Putamen (tissue), 1 donor: Measurements from ENCODE around the gene IGBP1.
A peak's percentile ranks its signal among the peaks of the same experiment; 100 is the strongest.
"Not testable (repeated sequence)": the region's sequence is repeated elsewhere in the genome, so short reads cannot be mapped to it uniquely, and the experiment has no call there.

Source experiments
- DNase-seq: peaks from one replicate; pipeline ENCODE4 v3.0.0-alpha.2; 2016; ENCODE audit warnings: low spot score

Gene IGBP1

DNA sequence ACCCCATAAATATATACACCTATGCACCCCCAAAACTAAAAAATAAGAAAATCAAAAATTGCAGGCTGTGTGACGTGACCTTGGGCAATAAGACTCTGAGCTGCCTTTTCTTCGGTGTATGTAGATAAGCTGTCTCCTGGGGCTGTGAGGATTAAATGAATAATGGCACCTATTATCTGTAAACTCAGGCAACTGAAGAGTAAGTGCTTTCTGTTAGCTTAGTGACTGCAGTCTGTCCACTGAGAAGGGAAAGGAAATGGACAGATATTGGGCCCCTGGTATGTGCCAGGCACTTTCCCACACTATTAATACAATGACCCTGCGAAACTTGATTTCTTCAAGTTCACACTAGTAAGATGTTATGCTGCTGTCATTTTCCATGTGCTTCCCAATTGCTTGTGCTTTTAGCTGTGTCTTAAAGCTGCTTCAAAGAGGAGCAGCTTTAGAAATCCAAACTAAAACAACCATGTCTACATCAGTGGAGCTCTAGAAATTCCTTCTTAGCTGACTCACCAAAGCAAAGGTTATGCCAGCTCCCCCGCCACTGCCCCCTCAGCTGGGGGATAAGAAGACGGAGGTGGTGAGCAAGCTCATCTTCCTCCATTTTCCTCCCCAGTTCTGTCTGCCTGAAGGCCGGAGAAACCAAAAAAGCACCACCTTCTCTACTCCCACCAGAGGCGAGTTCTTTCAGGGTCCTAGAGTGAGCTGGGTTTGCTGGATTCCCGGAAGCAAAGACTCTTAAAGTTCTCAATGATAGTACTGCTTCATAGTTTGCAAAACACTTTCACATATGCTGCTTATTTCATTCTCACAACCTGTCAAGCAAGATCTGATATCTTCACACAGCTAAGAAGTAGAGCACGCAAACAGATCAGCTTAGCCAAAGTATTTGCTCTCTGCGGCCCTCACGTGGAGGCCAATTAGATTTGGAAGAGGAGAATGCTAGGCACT is 35.3 kb downstream of the IGBP1 start:
- DNase-seq: peak; percentile 52

DNA sequence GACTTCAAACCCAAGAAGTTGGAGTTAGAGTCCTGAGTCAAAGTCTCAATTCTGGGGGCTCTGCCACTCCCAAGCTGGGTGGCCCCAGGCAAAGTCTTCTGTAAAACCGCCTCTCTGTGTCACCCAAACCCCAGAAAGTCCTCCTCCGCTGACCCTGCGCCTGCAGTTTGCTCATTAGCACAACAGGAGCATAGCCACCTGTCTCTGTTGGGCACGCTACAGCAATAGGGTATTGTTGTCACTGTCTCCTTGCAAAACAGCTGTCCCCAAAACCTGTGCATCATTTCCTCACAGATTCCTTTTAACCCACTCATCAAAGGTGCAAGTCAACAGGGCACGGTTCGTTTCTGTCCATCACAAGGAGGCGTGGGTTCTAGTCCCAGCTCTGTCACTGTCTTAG is 36.0 kb downstream of the IGBP1 start:
- no peak for DNase-seq

GRCh38 chrX:70171624-70172023 is 38.4 kb downstream of the IGBP1 start:
- no peak for DNase-seq

GRCh38 chrX:70172221-70172620 is 39.0 kb downstream of the IGBP1 start:
- DNase-seq: no peak

DNA sequence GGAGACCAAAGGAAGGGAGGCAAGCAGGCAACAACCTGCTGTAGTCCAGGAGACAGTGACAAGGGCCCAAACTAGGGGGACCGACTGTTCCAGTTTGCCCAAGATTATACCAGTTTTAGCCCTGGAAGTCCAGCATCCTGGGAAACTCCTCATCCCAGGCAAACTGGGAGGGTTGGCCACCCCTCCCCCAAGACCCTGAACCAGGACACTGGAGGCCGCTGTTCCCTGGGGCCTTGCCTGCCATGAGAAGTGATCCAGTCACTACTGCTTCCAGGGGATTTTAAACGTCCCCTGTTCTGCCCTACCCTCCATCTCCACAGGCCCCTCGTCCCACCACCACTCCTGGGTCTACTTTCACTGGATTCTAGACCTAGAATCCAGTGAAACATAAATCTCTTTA is 39.7 kb downstream of the IGBP1 start:
- DNase-seq: no peak

DNA sequence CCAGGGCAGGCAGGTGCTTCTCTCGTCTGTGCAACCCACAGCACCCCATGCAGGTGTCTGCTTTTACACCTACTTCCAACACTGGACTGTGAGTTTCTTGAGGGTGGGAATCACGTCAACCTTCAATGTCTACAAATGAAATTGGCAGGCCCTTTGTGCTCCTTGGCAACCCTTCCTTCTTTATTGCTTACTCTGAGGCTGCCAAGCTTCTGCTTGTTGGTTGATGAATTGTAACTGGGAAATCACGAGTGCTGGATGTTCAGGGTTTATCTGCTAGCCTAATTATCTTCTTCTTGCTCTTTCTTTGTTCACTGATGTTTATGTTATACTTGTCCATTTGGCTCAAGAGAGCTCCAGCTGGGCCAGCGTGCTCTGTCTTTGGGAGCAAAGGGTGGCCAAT is 41.5 kb downstream of the IGBP1 start:
- no peak for DNase-seq

GRCh38 chrX:70175338-70175737 is 42.1 kb downstream of the IGBP1 start:
- no peak for DNase-seq

GRCh38 chrX:70176938-70177533 is 43.8 kb downstream of the IGBP1 start, which contains the start of gene DGAT2L6:
TSS of gene DGAT2L6 (plus strand) at chrX:70177483. CDS start at chrX:70177583, 100 bp downstream.
- no peak for DNase-seq

DNA sequence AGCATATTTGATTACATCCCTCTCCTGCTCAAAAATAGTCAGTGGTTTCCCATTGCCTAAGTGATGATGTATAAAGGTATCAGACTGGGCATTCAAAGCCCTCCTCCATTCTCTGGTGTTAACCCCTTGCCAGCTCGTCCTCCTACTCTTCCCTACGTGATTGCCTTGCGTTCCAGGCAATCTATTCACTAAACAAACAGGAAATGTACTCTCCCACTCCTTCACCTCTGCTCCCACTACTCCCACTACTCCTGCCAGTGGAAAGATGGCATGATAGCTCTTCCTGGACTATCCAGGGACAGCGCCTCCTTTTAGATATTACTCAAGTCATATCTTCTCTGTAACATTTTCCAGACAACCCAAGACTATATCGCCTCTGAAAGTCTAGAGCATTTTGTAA is 49.8 kb downstream of the IGBP1 start:
- no peak for DNase-seq

- no peak for DNase-seq
Observed at GRCh38 chrX:70190225-70190624, 57.0 kb downstream of the IGBP1 start.

DNA sequence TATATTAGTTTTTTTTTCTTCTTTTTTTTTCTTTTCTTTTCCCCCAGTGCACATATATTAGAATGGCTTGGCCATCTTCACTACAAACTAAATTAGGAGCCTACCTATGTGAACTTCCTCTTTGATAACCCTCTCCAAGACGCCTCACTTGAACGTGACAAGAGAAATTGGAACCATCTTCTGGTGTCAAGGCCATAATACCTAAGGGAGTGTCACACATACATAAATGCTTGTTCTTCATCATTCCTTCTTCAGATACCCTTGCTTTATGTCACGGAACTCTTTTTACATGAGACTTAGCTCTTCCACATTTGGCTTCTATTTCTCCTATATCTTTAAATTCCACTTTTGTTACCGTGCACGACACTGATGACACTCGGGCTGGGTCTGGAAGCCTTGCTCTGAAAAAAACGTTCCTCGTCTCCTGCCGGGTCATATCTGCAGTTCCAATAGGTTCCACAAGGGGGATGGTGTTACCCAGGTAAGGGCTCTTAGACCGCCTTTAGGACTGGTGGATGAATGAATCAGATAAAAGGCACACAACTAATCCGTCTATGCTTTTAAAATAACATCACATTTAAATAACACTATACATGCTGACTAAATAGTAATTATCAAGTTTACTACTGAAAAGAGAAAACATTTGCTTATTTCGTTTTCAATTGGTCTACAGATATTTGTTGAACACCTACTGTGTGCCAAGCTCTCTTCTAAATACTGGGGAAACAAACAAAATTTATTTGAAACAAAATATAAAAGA is 63.9 kb downstream of the IGBP1 start:
- DNase-seq: no peak

DNA sequence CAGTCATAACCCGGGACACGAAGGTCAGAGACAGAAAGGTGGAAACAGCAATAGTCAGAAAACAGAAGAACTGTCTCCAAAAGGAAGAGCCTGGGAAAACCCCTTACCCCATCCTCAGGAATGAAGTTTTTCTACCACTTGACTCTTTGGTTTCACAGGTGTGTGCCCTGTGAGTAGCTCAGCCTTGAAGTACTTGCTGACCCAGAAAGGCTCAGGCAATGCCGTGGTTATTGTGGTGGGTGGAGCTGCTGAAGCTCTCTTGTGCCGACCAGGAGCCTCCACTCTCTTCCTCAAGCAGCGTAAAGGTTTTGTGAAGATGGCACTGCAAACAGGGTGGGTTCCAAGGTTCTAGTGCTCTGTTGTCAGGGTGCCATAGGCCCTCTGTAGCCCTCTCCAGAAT is 68.5 kb downstream of the IGBP1 start:
- no peak for DNase-seq

DNA sequence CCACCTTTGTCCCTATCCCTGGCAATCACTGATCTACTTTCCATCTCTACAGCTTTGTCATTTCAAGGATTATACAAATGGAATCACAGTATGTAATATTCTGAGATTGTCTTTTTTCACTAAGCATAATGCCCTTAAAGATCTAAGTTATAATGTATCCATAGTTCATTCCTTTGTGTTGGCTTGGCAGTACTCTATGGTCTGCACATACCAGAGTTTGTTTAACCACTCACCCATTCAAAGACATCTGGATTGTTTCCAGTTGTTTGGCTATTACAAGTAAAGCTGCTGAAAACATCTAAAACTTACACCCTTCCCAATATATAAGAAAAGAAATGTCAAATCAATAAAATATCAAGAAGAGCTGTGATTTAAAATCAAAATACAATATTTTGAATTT is 75.2 kb downstream of the IGBP1 start:
- DNase-seq: no peak

GRCh38 chrX:70209570-70209969 is 76.3 kb downstream of the IGBP1 start:
- DNase-seq: not testable (repeated sequence)
